ENCODE results near the gene OR4M1.
"Not testable (repeated sequence)": the region's sequence is repeated elsewhere in the genome, so short reads cannot be mapped to it uniquely, and the experiment has no call there.

Gene OR4M1

DNA sequence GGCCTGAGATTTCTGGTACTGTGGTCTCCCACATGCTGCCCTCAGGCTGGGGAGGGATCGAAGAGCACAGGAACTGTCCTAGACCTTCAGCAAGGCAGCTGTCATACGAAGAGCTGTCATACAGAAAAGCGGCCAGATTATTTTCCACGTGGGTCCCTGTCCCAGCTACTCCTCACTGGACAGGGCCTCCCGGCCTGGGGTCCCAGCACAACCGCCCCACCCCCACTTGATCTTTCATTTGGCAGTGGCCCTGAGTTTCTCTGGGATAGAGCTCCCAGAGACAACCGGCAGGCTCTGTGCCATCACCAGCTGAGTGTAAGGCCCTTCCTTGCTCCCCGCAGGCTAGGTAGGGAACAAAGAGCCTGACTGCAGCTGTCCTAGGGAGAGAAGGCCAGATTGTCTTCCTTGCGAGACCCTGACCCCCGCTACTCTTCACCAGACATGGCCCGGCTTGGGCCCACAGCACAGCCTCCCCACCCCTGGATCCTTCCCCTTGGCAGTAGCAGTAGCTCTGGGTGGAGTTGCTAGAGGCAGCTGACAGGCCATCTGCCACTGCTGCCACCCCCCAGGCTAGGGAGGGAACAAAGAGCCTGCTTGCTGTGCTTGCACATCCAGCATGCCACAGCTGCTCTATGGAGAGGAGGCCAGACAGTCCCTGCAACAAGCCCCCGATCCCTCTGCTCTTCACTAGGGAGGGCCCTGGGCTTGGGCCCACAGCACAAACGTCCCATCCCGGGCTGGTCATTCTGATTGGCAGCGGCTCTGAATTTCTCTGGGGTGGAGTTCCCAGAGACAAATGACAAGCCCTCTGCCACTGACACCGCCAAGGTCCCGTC is 27.2 kb downstream of the OR4M1 start:
- Histone ChIP-seq H3K27me3 (replicated peaks) (no peaks in the 10 kb centered on the region), H3K36me3 (replicated peaks) (no peaks in the 10 kb centered on the region), H3K27ac (no peak overlapping the region), H3K4me3 (ENCODE audit: low read depth, low read length) (no peak overlapping the region)
- TF ChIP-seq, protein P1, sequence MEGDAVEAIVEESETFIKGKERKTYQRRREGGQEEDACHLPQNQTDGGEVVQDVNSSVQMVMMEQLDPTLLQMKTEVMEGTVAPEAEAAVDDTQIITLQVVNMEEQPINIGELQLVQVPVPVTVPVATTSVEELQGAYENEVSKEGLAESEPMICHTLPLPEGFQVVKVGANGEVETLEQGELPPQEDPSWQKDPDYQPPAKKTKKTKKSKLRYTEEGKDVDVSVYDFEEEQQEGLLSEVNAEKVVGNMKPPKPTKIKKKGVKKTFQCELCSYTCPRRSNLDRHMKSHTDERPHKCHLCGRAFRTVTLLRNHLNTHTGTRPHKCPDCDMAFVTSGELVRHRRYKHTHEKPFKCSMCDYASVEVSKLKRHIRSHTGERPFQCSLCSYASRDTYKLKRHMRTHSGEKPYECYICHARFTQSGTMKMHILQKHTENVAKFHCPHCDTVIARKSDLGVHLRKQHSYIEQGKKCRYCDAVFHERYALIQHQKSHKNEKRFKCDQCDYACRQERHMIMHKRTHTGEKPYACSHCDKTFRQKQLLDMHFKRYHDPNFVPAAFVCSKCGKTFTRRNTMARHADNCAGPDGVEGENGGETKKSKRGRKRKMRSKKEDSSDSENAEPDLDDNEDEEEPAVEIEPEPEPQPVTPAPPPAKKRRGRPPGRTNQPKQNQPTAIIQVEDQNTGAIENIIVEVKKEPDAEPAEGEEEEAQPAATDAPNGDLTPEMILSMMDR (IDR thresholded peaks at IDR 0.05; ENCODE audit: low read depth, low read length, missing control alignments): no peak
- in situ Hi-C loops (cut with HindIII; ENCODE audit: low pct_ligation_motif_present, low sequenced_read_pairs): no loop called here
- DNase-seq: no peak

DNA sequence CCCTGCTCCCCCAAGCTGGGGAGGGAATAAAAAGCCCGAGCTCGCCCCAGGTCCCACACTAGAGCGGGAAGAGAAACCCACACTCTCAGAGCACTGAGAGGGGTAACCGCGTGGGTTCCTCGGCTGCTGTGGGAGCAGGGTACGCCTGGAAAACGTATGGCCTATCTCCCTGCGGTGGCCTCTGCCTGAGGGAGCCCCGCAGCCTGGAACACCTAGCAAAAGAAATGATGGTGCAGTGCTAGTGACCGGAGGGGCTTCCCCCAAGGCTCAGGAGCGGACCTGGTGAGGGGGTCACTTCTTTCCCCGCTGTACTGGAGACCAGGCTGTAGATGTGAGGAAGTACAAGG is 27.8 kb downstream of the OR4M1 start:
- no peak overlapping the region for H3K4me3 ChIP-seq (ENCODE audit: low read depth, low read length)
- no peaks in the 10 kb centered on the region for H3K36me3 ChIP-seq (replicated peaks)
- H3K27ac ChIP-seq: no peak overlapping the region
- TF ChIP-seq, protein P1 (IDR thresholded peaks at IDR 0.05; ENCODE audit: low read depth, low read length, missing control alignments): no peak
- in situ Hi-C loops (cut with HindIII; ENCODE audit: low pct_ligation_motif_present, low sequenced_read_pairs): no loop called here
- no peak for DNase-seq
- H3K27me3 ChIP-seq (replicated peaks): no peaks in the 10 kb centered on the region

DNA sequence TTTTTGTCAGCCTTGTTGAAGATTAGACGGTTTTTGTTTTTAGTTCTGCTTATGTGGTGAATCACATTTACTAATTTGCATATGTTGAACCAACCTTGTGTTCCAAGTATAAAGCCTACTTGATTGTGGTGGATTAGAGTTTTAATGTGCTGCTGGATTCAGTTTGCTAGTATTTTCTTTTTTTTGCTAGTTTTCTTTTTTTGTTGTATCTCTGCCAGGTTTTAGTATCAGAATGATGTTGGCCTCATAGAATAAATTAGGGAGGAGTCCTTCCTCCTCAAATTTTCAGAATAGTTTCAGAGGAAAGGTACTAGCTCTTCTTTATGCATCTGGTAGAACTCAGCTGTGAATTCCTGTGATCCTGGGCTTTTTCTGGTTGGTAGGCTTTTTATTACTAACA is 30.2 kb downstream of the OR4M1 start, which contains the start of gene OR4N2:
OR4N2 (plus strand) TSS at position 301 of the 400 bp plus-strand sequence. CDS start 23,679 bp downstream, outside the sequence.
- H3K27me3 ChIP-seq (replicated peaks); H3K36me3 ChIP-seq (replicated peaks); H3K27ac ChIP-seq; H3K4me3 ChIP-seq (ENCODE audit: low read depth, low read length); DNase-seq; in situ Hi-C loops (cut with HindIII; ENCODE audit: low pct_ligation_motif_present, low sequenced_read_pairs): not testable (repeated sequence)

DNA sequence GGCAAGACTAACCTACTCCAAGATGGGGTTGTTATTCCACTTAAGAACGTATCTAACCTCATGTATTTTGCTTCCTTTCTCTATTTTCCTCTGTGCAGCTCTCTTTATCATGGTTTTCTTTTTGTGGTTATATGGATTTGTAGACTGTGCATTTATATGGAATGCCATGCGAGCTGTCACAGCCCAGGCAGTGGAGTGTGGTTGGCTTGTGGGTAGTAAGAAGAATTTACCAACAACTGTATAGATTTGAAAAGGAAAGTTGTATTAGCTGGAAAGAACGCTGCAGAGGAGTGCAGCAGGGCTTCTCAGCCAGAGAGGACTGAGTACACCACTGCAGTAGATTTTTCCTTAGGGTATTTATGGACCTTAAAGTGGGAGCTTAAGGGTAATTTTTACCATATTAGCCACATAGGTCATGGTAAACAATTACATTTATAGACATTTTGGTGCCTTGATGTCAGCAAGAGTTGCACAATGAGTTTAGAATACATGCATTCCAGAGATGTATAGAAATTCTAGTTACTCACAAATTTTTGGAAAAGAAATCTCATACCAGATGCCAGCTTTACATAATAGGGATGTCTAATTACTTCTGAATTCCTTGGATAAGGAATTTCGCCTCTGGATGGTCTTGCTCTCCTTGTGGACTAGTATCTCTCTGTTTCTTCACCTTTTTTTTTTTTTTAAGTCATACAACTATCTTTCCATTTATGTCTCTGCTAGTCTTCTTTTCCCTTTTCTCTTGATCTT is 40.0 kb downstream of the OR4M1 start:
- DNase-seq; H3K4me3 ChIP-seq (ENCODE audit: low read depth, low read length); H3K36me3 ChIP-seq (replicated peaks); in situ Hi-C loops (cut with HindIII; ENCODE audit: low pct_ligation_motif_present, low sequenced_read_pairs); H3K27ac ChIP-seq; H3K27me3 ChIP-seq (replicated peaks): not testable (repeated sequence)

DNA sequence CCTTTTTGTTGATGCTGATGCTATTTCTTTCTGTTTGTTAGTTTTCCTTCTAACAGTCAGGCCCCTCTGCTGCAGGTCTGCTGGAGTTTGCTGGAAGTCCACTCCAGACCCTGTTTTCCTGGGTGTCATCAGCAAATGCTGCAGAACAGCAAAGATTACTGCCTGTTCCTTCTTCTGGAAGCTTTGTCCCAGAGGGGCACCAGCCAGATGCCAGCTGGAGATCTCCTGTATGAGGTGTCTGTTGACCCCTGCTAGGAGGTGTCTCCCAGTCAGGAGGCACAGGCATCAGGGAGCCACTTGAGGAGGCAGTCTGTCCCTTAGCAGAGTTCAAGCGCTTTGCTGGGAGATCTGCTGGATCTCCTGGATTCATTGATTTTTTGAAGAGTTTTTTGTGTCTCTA is 46.6 kb downstream of the OR4M1 start:
- H3K36me3 ChIP-seq (replicated peaks); H3K27me3 ChIP-seq (replicated peaks); in situ Hi-C loops (cut with HindIII; ENCODE audit: low pct_ligation_motif_present, low sequenced_read_pairs); H3K4me3 ChIP-seq (ENCODE audit: low read depth, low read length); DNase-seq; H3K27ac ChIP-seq: not testable (repeated sequence)

DNA sequence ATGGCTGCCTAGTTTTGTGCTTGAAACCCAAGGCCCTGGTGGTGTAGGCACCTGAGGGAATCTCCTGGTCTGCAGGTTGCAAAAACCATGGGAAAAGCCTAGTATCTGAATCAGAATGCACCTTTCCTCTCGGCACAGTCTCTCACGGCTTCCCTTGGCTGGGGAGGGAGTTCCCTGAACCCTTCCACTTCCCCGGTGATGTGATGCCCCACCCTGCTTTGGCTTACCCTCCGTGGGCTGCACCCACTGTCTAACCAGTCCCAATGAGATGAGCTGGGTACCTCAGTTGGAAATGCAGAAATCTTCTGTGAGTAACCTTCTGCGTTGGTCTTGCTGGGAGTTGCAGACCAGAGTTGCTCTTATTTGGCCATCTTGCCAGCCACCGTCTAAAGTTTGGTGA is 47.7 kb downstream of the OR4M1 start:
- H3K27ac ChIP-seq; H3K4me3 ChIP-seq (ENCODE audit: low read depth, low read length); H3K36me3 ChIP-seq (replicated peaks); DNase-seq; in situ Hi-C loops (cut with HindIII; ENCODE audit: low pct_ligation_motif_present, low sequenced_read_pairs); H3K27me3 ChIP-seq (replicated peaks): not testable (repeated sequence)

DNA sequence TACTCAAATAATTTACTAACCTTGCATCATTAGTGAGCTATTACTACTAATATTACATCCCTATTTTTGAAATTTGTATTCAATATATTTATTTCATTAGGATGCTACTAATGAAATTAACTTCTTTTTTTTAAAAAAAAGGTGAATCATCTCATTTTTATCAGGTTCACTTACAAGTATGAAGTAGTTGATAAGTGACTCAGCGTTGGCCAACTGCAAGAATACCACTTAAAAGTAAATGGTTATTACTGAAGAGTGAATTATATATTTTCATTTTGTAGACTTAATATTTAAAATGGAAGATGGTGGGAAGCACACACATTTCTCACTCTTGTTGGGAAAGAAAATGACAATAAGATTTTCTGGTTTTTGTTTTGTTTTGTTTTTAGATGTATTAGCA is 49.9 kb downstream of the OR4M1 start:
- no peak for DNase-seq
- TF ChIP-seq, protein P1 (IDR thresholded peaks at IDR 0.05; ENCODE audit: low read depth, low read length, missing control alignments): no peak
- no peak overlapping the region for H3K4me3 ChIP-seq (ENCODE audit: low read depth, low read length)
- in situ Hi-C loops (cut with HindIII; ENCODE audit: low pct_ligation_motif_present, low sequenced_read_pairs): no loop called here
- no peaks in the 10 kb centered on the region for H3K27me3 ChIP-seq (replicated peaks)
- no peak overlapping the region for H3K27ac ChIP-seq
- no peaks in the 10 kb centered on the region for H3K36me3 ChIP-seq (replicated peaks)

Data from brain microvascular endothelial cell (primary cell).